NCI-H345 treated with DMSO at 0.1 percent for 48 hours (cell line): Measurements from ENCODE around the gene ABCF1.
"Not testable (repeated sequence)": the region's sequence is repeated elsewhere in the genome, so short reads cannot be mapped to it uniquely, and the experiment has no call there.

ENCODE experiments used
- DNase-seq: peaks from one replicate; lab custom pipeline; 2025; ENCODE audit not compliant: unreplicated experiment; lab: John Stamatoyannopoulos, UW

The ABCF1 gene

GRCh38 chr6:30571075-30571761 lies at the start of gene ABCF1:
ABCF1 (plus strand) TSS chr6:30571442; CDS start chr6:30571488, 46 bp downstream.
- peak; percentile 93 for DNase-seq

GRCh38 chr6:30521952-30522351 lies 49.3 kb upstream of the ABCF1 start:
- DNase-seq: not testable (repeated sequence)

- not testable (repeated sequence) for DNase-seq
Observed at GRCh38 chr6:30526444-30526843, 44.8 kb upstream of the ABCF1 start.

GRCh38 chr6:30529349-30529875 lies 41.8 kb upstream of the ABCF1 start:
- not testable (repeated sequence) for DNase-seq

GRCh38 chr6:30530014-30530413 lies 41.2 kb upstream of the ABCF1 start:
- DNase-seq: no peak

GRCh38 chr6:30533460-30534294 lies 37.6 kb upstream of the ABCF1 start:
- DNase-seq: no peak

- no peak for DNase-seq
Observed at GRCh38 chr6:30537931-30538330, 33.3 kb upstream of the ABCF1 start.

GRCh38 chr6:30541515-30542403 lies 29.5 kb upstream of the ABCF1 start:
- peak; percentile 93 for DNase-seq

GRCh38 chr6:30542404-30542725 lies 28.9 kb upstream of the ABCF1 start:
- DNase-seq: no peak

GRCh38 chr6:30542915-30543314 lies 28.3 kb upstream of the ABCF1 start:
- no peak for DNase-seq

GRCh38 chr6:30543821-30544220 lies 27.4 kb upstream of the ABCF1 start:
- no peak for DNase-seq

- DNase-seq: peak; percentile 30
Observed at GRCh38 chr6:30544666-30545272, 26.5 kb upstream of the ABCF1 start.

GRCh38 chr6:30547454-30547853 lies 23.8 kb upstream of the ABCF1 start:
- DNase-seq: no peak

- no peak for DNase-seq
Observed at GRCh38 chr6:30548375-30548774, 22.9 kb upstream of the ABCF1 start.

- DNase-seq: no peak
Observed at GRCh38 chr6:30554404-30554803, 16.8 kb upstream of the ABCF1 start.

GRCh38 chr6:30554962-30555815 lies 16.1 kb upstream of the ABCF1 start:
- no peak for DNase-seq

- no peak for DNase-seq
Observed at GRCh38 chr6:30555816-30556065, 15.5 kb upstream of the ABCF1 start.

GRCh38 chr6:30556066-30556905 lies 15.0 kb upstream of the ABCF1 start, which contains the start of gene GNL1:
GNL1 (minus strand) TSS chr6:30556489; CDS start chr6:30556203, 286 bp downstream.
- peak; percentile 69 for DNase-seq
